HG03354 (cell line): Measurements from ENCODE around the gene RNASE1.
"Not testable (repeated sequence)": the region's sequence is repeated elsewhere in the genome, so short reads cannot be mapped to it uniquely, and the experiment has no call there.

ENCODE experiments used
- ATAC-seq: cut with Tn5 transposase; IDR thresholded peaks from one replicate; pipeline ENCODE4 v1.9.1; 2021; ENCODE audit warnings: mild to moderate bottlenecking; ENCODE audit not compliant: unreplicated experiment, poor library complexity, severe bottlenecking

The RNASE1 gene

DNA sequence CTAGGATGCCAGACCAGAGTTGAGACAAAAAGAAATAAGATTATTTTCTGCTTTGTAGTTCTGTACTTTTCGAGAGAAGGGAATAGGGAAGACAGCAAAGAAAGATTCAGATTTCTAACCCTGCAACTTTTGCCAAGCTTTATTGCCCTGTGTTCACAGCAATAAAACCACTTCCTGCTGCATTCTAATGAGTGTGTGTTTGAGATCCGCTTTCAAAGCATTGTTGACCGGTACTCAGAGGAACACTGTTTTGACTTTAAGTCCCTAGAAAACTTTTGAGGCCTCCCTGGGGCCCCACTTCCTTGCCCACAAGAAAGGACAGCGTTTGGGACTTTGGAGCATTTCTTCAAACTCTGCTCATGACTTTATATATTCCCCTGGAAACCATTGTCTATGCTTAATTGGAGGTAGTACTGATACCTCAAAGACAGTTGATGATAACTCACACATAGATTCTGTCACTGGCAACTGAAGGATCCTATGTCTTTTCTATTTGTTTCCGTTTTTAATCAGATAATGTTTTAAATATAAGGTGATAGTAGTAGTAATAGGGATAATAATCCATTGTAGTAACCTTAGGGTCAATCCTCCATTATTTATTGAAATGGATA is 20.3 kb downstream of the RNASE1 start:
- ATAC-seq = no peak

DNA sequence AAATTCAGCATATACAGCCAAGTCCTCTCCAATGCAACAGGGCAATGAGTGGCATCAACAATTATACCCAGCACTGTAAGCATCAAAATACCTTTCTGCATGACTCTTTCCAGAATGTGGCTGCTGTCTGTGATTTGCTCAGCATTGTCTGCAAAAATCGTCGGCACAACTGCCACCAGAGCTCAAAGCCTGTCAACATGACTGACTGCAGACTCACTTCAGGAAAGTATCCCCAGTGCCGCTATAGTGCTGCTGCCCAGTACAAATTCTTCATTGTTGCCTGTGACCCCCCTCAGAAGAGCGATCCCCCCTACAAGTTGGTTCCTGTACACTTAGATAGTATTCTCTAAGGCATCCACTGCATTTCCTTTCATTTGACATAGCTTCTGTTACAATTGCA is 20.8 kb downstream of the RNASE1 start:
- ATAC-seq = no peak

DNA sequence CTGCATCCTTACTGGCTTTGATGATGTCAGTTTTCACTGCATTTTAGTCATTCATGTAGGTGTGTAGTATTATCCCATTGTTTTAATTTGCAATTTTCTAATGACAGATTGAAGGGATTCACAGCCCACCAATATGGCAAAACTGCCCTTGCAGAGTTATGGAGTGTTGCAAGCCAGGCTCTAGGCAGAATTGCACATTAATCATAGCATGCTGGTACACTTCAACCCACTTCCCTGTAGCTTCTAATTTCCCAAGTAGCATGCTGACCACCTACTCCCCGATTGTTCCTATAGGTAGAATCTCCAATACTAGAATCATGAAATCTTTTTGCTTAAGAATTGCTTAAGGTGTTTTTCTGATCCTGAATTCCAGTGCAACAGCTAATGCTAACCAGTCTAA is 26.7 kb downstream of the RNASE1 start:
- no peak for ATAC-seq

DNA sequence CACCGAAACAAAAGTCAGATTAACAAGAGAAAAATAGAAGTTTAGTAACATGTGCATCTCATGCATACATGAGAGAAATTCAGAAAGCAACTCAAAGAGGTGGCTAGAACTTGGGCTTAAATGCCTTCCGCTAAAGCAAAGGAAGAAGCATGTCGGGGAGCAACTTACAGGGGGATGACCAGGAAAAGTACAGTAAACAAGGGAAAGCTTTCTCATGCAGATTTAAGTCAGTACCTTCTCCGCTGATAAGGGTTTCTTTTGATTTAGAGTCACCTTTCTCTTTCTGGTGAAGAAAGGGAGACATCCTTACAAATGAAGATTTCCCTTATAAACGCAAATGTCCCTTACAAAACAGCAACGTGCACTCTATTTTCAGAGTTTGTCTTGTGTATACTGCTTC is 27.6 kb downstream of the RNASE1 start:
- ATAC-seq = no peak

DNA sequence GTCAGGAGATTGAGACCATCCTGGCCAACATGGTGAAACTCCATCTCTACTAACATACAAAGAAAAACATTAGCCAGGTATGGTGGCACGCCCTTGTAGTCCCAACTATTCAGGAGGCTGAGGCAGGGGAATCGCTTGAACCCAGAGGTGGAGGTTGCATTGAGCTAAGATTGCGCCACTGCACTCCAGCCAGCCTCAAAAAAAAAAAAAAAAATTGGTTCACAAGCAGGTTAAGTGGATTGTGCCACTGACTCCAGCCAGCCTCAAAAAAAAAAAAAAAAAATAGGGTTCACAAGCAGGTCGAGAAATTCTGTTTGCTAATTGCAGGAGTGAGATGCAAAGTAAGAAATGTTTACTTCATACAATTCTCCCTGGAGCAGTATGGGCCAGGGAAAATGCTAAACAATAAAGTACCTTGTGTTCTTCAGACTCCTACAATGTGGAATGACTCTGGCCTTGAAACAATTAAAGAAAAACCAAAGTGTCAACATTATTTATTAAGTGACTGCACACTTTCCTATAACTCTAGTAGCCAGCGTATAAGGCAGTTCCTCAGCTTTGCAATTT is 28.3 kb downstream of the RNASE1 start:
- ATAC-seq = no peak

DNA sequence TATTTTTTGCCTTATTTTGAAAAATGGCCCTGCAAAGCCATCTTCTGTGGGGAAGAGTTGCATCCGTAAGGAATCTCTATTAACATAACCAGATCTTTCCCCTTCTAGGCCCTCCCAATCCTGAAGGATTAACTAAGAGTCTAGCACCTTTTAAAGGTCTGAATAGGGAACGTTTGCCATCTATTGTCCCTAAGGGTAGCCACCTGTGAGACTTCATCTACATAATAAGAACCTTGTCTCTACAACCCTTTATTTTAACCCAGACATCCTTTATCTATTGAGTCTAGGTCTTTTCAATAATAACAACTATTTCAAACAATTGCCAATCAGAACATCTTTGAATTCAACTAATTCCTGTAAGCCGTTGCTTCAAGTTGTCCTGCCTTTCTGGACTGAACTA is 30.0 kb downstream of the RNASE1 start:
- ATAC-seq = no peak

DNA sequence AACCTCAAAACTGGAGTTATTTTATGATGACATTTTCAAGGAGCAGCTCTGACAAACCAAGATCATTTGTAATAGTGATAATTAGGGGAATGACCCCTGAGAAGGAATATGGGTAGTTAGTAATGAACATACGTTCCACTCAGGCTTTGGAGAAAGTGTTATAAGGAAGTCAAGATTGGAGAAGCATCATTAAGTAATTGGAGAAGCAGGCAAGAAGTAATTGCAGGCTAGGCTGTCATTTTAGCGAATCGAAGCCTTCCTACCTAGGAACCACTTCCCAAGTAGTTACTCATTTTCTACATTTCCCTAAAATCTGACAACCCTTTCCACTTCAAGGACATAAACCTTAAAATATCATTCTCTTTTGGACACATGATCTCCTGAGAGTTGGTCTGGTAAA is 33.2 kb downstream of the RNASE1 start:
- ATAC-seq = no peak

DNA sequence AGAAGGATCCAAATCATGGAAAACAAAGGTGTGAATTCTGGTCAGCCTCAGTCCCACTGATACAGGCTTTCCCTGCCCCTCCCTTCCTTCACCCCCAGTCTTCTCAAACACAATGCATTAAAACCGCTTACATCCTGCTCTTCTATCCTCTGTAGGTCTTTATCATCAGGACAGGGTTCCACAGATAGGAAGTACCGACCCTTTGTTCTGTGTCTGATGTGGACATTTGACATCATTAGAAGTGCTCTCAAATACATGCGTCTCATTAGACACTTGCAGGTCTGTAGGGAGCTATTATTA is 34.1 kb downstream of the RNASE1 start:
- ATAC-seq = no peak

DNA sequence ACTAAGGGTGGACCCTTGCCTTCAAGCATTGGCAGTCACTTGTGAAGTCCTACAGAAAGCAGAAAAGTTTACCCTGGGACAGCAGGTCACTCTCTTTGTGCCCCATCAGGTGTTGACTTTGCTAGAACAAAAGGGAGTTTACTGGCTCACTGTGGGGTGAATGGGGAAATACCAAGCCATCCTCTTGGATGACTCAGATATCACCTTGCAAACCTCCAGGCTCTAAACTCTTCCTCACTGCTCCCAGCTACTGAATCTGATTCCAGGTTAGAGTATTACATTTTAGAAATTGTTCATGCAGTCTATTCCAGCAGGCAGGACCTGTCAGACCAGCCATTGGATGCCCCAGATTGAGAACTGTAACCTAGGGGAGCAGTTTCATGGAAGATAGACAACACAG is 41.7 kb downstream of the RNASE1 start:
- ATAC-seq = no peak

DNA sequence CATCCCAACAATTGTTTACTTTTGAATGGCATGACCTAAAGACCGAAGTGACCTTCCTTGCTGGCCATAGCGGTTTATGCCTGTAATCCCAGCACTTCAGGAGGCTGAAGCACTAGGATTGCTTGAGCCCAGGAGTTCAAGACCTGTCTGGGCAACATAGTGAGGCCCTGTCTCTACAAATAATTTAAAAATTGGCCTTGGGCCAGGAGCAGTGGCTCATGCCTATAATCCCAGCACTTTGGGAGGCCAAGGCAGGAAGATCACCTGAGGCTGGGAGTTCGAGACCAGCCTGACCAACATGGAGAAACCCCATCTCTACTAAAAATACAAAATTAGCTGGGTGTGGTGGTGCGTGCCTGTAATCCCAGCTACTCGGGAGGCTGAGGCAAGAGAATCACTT is 43.2 kb downstream of the RNASE1 start:
- ATAC-seq = not testable (repeated sequence)

DNA sequence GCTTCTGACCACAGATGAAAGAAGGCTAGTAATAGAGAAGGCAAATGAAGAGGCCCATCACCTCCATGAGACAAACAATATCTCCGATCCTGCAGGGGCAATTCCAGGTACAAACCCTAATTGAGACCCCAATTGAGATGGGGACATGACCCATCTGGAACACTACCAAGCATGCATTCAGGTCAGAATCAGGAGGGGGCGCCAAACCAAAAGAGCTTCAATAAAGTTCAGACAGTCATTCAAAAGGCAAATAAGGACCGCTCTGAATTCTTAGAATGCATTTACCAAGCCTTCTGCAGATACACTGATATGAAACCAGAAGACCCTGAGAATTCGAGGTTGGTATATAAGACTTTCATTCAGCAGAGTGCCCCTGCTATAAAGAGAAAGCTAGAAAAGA is 44.7 kb downstream of the RNASE1 start:
- no peak for ATAC-seq

DNA sequence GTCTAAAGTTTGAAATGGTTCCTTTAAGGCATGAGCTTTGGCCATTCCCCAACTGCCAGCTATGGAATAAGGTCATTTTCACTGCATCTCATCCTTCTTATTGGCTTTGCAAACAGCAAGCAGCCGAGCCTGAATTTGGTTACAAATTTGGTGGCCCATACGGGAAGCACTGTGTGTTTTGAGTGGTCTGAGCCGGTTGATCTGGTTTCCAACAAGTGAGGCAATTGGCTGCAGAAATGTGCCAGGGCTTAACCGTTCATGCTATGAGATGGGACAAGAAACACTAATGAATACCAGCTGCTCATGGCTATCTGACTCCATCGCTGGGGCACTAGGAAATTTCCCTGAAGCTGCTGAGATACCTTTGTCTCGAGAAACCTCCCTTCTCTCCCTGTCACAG is 47.6 kb downstream of the RNASE1 start:
- no peak for ATAC-seq

DNA sequence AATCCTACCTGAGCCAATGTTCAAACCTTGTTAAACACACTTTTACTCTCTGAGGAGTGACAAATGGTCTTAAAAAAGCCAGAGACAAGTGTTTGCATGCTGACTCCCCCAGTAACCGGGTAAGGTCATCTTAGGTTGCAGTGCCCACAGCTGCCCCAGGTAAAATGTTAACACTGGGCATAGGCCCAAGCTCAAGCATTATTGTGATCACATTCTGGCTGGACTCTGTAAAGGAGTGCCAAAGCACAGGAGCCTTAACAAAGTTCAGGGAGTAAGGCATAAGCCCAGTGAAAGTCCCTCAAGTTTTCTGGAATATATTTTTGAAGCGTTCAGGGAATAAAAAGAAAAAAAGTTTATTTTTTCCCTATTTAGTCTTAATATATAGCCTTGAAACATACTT is 48.3 kb downstream of the RNASE1 start:
- no peak for ATAC-seq

DNA sequence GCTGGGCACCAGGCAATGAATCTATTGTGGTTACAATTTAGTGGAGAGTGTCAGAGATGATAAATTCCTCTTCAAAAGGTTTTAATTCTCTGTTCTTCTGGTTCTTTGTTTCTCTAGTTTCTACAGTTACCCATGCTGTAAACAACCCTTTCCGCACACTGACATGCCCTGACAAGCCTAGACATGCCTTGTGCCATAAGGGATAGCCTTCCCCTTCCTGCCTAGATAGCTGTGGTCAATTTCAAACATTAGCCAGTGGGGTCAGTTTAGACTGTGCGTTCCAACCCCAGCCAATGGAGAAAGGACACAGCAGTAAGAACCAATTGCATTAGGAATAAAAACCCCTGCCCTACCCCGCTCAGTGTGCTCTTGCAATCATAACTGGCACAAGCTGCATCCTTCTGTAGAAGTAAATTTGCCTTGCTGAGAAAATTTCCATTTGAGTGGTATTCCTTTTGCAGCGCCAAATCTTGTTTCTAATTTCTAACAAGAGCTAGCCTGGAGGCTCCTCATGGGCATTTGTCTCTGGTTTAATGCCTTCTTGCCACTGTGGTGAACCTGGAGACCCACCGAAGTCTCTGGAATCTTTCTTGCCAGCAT is 50.6 kb downstream of the RNASE1 start:
- ATAC-seq = no peak
